A549 (cell line): ENCODE measurements around the gene CX3CL1.

Experiments used
- CHD4 ChIP-seq: fragments of 200-600 bp; sonication (generic); IDR thresholded peaks from 2 replicates; pipeline ENCODE4 v1.6.1; 2016; ENCODE audit warnings: antibody characterized with exemption, mild to moderate bottlenecking, borderline replicate concordance
- EP300 ChIP-seq, 2 experiments: fragments of >200 bp; sonication (Bioruptor Twin); formaldehyde crosslinking; IDR thresholded peaks; 2 replicates in 1 of 2; 3 replicates in 1 of 2; pipeline ENCODE4 v1.6.1; 2016 to 2017
- KDM1A ChIP-seq: fragments of 200-600 bp; sonication (generic); IDR thresholded peaks from 2 replicates; pipeline ENCODE4 v1.6.1; 2016; ENCODE audit warnings: low read depth, mild to moderate bottlenecking
- MAFK ChIP-seq: fragments of 450-650 bp; IDR thresholded peaks from 2 replicates; pipeline ENCODE4 v1.6.1; 2014; ENCODE audit not compliant: partially characterized antibody
- MYC ChIP-seq: IDR thresholded peaks from 2 replicates; pipeline ENCODE4 v1.6.1; 2012; ENCODE audit warnings: mild to moderate bottlenecking, inconsistent platforms, low read length, improper control_type of control experiment, borderline replicate concordance
- NPAS2 ChIP-seq: fragments of 250-450 bp; sonication (Bioruptor Pico); IDR thresholded peaks from 2 replicates; pipeline ENCODE4 v1.8.0; 2022; ENCODE audit warnings: mild to moderate bottlenecking, moderate library complexity, borderline replicate concordance
- PHF8 ChIP-seq: fragments of 200-600 bp; sonication (generic); IDR thresholded peaks from 2 replicates; pipeline ENCODE4 v1.6.1; 2016; ENCODE audit warnings: low read depth, mild to moderate bottlenecking, antibody characterized with exemption, moderate library complexity, borderline replicate concordance
- POLR2A ChIP-seq: IDR thresholded peaks from 2 replicates; pipeline ENCODE4 v1.6.1; 2012; ENCODE audit warnings: mild to moderate bottlenecking, low read length
- RFX5 ChIP-seq: fragments of 450-650 bp; IDR thresholded peaks from 2 replicates; pipeline ENCODE4 v1.7.1; 2014; ENCODE audit warnings: antibody characterized with exemption, mild to moderate bottlenecking, moderate library complexity
- SMC3 ChIP-seq: fragments of >200 bp; sonication (Bioruptor Twin); formaldehyde crosslinking; IDR thresholded peaks from 3 replicates; pipeline ENCODE4 v1.6.1; 2018; ENCODE audit warnings: inconsistent platforms
- TF ChIP-seq, protein P1 (sequence below): fragments of >200 bp; sonication (Bioruptor Twin); formaldehyde crosslinking; IDR thresholded peaks from 3 replicates; pipeline ENCODE4 v1.5.1; 2016
- TF ChIP-seq, protein P2 (sequence below): IDR thresholded peaks from 2 replicates; pipeline ENCODE4 v1.6.1; 2012
- TF ChIP-seq, protein P3 (sequence below): fragments of 200-600 bp; sonication (generic); IDR thresholded peaks from 2 replicates; pipeline ENCODE4 v1.6.1; 2016; ENCODE audit warnings: antibody characterized with exemption, mild to moderate bottlenecking, moderate library complexity

DNA sequence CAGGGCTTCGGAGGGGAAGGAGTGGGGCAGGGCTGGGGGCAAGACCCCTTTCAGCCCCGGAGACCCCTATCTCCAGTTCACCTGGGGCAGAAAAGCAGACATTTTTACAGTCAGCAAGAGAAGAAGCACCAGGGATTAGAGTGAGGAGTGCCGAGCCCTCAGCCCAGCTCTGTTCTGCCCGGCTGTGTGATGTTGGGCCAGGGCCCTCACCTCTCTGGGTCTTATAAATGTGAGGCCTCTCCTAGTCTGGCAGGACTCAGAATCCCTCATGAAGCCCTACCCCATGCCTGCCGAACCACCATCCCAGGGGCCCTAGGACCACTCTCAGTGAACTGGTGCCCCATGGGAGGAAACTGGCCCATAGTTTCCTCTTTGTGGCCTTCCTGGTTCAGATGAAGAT is 12.8 kb downstream of the CX3CL1 start:
- TF ChIP-seq, protein P1, sequence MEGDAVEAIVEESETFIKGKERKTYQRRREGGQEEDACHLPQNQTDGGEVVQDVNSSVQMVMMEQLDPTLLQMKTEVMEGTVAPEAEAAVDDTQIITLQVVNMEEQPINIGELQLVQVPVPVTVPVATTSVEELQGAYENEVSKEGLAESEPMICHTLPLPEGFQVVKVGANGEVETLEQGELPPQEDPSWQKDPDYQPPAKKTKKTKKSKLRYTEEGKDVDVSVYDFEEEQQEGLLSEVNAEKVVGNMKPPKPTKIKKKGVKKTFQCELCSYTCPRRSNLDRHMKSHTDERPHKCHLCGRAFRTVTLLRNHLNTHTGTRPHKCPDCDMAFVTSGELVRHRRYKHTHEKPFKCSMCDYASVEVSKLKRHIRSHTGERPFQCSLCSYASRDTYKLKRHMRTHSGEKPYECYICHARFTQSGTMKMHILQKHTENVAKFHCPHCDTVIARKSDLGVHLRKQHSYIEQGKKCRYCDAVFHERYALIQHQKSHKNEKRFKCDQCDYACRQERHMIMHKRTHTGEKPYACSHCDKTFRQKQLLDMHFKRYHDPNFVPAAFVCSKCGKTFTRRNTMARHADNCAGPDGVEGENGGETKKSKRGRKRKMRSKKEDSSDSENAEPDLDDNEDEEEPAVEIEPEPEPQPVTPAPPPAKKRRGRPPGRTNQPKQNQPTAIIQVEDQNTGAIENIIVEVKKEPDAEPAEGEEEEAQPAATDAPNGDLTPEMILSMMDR: no peak
- TF ChIP-seq RFX5: no peak
- TF ChIP-seq MYC: no peak
- TF ChIP-seq MAFK: no peak
- no peak for TF ChIP-seq EP300 (IDR thresholded peaks at IDR 0.05)
- no peak for TF ChIP-seq KDM1A
- no peak for TF ChIP-seq CHD4
- TF ChIP-seq, protein P2, sequence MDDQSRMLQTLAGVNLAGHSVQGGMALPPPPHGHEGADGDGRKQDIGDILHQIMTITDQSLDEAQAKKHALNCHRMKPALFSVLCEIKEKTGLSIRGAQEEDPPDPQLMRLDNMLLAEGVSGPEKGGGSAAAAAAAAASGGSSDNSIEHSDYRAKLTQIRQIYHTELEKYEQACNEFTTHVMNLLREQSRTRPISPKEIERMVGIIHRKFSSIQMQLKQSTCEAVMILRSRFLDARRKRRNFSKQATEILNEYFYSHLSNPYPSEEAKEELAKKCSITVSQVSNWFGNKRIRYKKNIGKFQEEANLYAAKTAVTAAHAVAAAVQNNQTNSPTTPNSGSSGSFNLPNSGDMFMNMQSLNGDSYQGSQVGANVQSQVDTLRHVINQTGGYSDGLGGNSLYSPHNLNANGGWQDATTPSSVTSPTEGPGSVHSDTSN: no peak
- TF ChIP-seq NPAS2: no peak
- no peak for TF ChIP-seq PHF8
- TF ChIP-seq, protein P3, sequence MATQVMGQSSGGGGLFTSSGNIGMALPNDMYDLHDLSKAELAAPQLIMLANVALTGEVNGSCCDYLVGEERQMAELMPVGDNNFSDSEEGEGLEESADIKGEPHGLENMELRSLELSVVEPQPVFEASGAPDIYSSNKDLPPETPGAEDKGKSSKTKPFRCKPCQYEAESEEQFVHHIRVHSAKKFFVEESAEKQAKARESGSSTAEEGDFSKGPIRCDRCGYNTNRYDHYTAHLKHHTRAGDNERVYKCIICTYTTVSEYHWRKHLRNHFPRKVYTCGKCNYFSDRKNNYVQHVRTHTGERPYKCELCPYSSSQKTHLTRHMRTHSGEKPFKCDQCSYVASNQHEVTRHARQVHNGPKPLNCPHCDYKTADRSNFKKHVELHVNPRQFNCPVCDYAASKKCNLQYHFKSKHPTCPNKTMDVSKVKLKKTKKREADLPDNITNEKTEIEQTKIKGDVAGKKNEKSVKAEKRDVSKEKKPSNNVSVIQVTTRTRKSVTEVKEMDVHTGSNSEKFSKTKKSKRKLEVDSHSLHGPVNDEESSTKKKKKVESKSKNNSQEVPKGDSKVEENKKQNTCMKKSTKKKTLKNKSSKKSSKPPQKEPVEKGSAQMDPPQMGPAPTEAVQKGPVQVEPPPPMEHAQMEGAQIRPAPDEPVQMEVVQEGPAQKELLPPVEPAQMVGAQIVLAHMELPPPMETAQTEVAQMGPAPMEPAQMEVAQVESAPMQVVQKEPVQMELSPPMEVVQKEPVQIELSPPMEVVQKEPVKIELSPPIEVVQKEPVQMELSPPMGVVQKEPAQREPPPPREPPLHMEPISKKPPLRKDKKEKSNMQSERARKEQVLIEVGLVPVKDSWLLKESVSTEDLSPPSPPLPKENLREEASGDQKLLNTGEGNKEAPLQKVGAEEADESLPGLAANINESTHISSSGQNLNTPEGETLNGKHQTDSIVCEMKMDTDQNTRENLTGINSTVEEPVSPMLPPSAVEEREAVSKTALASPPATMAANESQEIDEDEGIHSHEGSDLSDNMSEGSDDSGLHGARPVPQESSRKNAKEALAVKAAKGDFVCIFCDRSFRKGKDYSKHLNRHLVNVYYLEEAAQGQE: no peak
- TF ChIP-seq SMC3: no peak
- no peak for TF ChIP-seq POLR2A
